H9 (cell line): ENCODE data around the gene PIM3. TPM values are rescaled to one million over a fixed set of nuclear protein-coding genes. Genes with fewer than 3 reads are reported as not detected.

Experiments used
- DNase-seq: peaks from one replicate; pipeline ENCODE4 v3.0.0-alpha.2; 2017
- H2AFZ ChIP-seq: one replicate; pipeline ENCODE4 v1.6.1; 2013; ENCODE audit warnings: mild to moderate bottlenecking, low read length, control low read depth, moderate library complexity
- H2AK5ac ChIP-seq: 2 replicates; pipeline ENCODE4 v1.6.1; 2013; ENCODE audit warnings: low read length, control low read depth, mixed read lengths; ENCODE audit not compliant: insufficient read length
- H2BK120ac ChIP-seq: one replicate; pipeline ENCODE4 v1.6.1; 2013; ENCODE audit warnings: low read depth, mild to moderate bottlenecking, low read length, control low read depth, inconsistent platforms; ENCODE audit not compliant: poor library complexity, severe bottlenecking
- H2BK12ac ChIP-seq: 2 replicates; pipeline ENCODE4 v1.6.1; 2013; ENCODE audit warnings: low read length, control low read depth, mixed read lengths, low read depth; ENCODE audit not compliant: insufficient read length
- H2BK15ac ChIP-seq: 2 replicates; pipeline ENCODE4 v1.6.1; 2013; ENCODE audit warnings: low read depth, low read length, control low read depth
- H2BK20ac ChIP-seq: one replicate; pipeline ENCODE4 v1.6.1; 2013; ENCODE audit warnings: low read depth, mild to moderate bottlenecking, low read length, control low read depth, inconsistent platforms; ENCODE audit not compliant: poor library complexity, severe bottlenecking
- H2BK5ac ChIP-seq: 2 replicates; pipeline ENCODE4 v1.6.1; 2013; ENCODE audit warnings: low read length, control low read depth, mixed read lengths; ENCODE audit not compliant: insufficient read length
- H3K14ac ChIP-seq: 2 replicates; pipeline ENCODE4 v1.6.1; 2013; ENCODE audit warnings: low read length, control low read depth; ENCODE audit not compliant: insufficient read depth
- H3K18ac ChIP-seq: 2 replicates; pipeline ENCODE4 v1.6.1; 2013; ENCODE audit warnings: low read depth, mild to moderate bottlenecking, mixed read lengths, low read length, control low read depth; ENCODE audit not compliant: insufficient read length
- H3K23ac ChIP-seq: 2 replicates; pipeline ENCODE4 v1.6.1; 2013; ENCODE audit warnings: low read length, control low read depth, mixed read lengths, low read depth; ENCODE audit not compliant: insufficient read length
- H3K23me2 ChIP-seq: 2 replicates; pipeline ENCODE4 v1.6.1; 2013; ENCODE audit warnings: low read depth, mild to moderate bottlenecking, mixed read lengths, low read length, control low read depth; ENCODE audit not compliant: insufficient read length, poor library complexity, severe bottlenecking
- H3K27ac ChIP-seq: 2 replicates; pipeline ENCODE4 v1.5.1; 2013; ENCODE audit warnings: low read length, control low read depth, mixed read lengths, low read depth; ENCODE audit not compliant: insufficient read length
- H3K27me3 ChIP-seq: 2 replicates; pipeline ENCODE4 v1.6.1; 2013; ENCODE audit warnings: low read length, control low read depth, inconsistent platforms; ENCODE audit not compliant: insufficient read depth
- H3K4ac ChIP-seq: 2 replicates; pipeline ENCODE4 v1.6.1; 2013; ENCODE audit warnings: low read depth, mild to moderate bottlenecking, control low read depth, inconsistent platforms, low read length, moderate library complexity
- H3K4me1 ChIP-seq: 2 replicates; pipeline ENCODE4 v1.6.1; 2013; ENCODE audit warnings: low read length, control low read depth, inconsistent platforms; ENCODE audit not compliant: insufficient read depth
- H3K4me2 ChIP-seq: 2 replicates; pipeline ENCODE4 v1.6.1; 2013; ENCODE audit warnings: low read length, control low read depth, mixed read lengths; ENCODE audit not compliant: insufficient read length, insufficient read depth
- H3K56ac ChIP-seq: 2 replicates; pipeline ENCODE4 v1.6.1; 2013; ENCODE audit warnings: low read depth, mild to moderate bottlenecking, mixed read lengths, low read length, control low read depth; ENCODE audit not compliant: insufficient read length
- H3K79me1 ChIP-seq: 2 replicates; pipeline ENCODE4 v1.6.1; 2013; ENCODE audit warnings: low read depth, mild to moderate bottlenecking, moderate library complexity, low read length, control low read depth, inconsistent platforms; ENCODE audit not compliant: insufficient read depth, poor library complexity, severe bottlenecking
- H3K79me2 ChIP-seq: 2 replicates; pipeline ENCODE4 v1.6.1; 2013; ENCODE audit warnings: low read length, control low read depth, inconsistent platforms; ENCODE audit not compliant: insufficient read depth
- H3K9ac ChIP-seq: 2 replicates; pipeline ENCODE4 v1.6.1; 2013; ENCODE audit warnings: low read length, control low read depth, mixed read lengths; ENCODE audit not compliant: insufficient read length; ENCODE audit errors: extremely low read depth
- H3K9me3 ChIP-seq: one replicate; pipeline ENCODE4 v1.6.1; 2013; ENCODE audit warnings: low read depth, low read length, inconsistent platforms; ENCODE audit not compliant: control insufficient read depth
- H3T11ph ChIP-seq: one replicate; pipeline ENCODE4 v1.6.1; 2013; ENCODE audit warnings: mild to moderate bottlenecking, low read length, control low read depth, inconsistent platforms
- H4K20me1 ChIP-seq: one replicate; pipeline ENCODE4 v1.6.1; 2013; ENCODE audit not compliant: control insufficient read depth, insufficient read length, insufficient read depth
- H4K5ac ChIP-seq: 2 replicates; pipeline ENCODE4 v1.6.1; 2013; ENCODE audit warnings: low read depth, mild to moderate bottlenecking, mixed read lengths, low read length, control low read depth; ENCODE audit not compliant: insufficient read length
- H4K8ac ChIP-seq: replicated peaks from 2 replicates; pipeline ENCODE4 v1.6.1; 2013; ENCODE audit warnings: low read length, control low read depth, mixed read lengths, low read depth; ENCODE audit not compliant: insufficient read length
- H4K91ac ChIP-seq: 2 replicates; pipeline ENCODE4 v1.6.1; 2013; ENCODE audit warnings: low read depth, mild to moderate bottlenecking, moderate library complexity, mixed read lengths, low read length, control low read depth; ENCODE audit not compliant: insufficient read length
- H3K27ac Mint-ChIP-seq, 3 experiments: 2 replicates in 2 of 3; 3 replicates in 1 of 3; pipeline ENCODE4 v1.8.0; 2020 to 2021; ENCODE audit warnings: mixed read lengths in 3 of 3, mild to moderate bottlenecking in 1 of 3, moderate library complexity in 1 of 3
- H3K27me3 Mint-ChIP-seq: 2 replicates; pipeline ENCODE4 v1.8.0; 2021; ENCODE audit warnings: low read depth, mild to moderate bottlenecking, moderate library complexity, mixed read lengths
- H3K36me3 Mint-ChIP-seq, 3 experiments: 2 replicates in 2 of 3; 3 replicates in 1 of 3; pipeline ENCODE4 v1.8.0; 2020 to 2021; ENCODE audit warnings: low read depth in 3 of 3, mixed read lengths in 3 of 3; ENCODE audit not compliant: insufficient read depth in 1 of 3
- H3K4me1 Mint-ChIP-seq, 2 experiments: 2 replicates each; pipeline ENCODE4 v1.8.0; 2020; ENCODE audit warnings: mixed read lengths in 2 of 2
- H3K4me3 Mint-ChIP-seq, 2 experiments: 2 replicates in 1 of 2; 3 replicates in 1 of 2; pipeline ENCODE4 v1.8.0; 2020 to 2021; ENCODE audit warnings: mild to moderate bottlenecking in 2 of 2, mixed read lengths in 2 of 2, moderate library complexity in 1 of 2
- H3K9me3 Mint-ChIP-seq, 2 experiments: 2 replicates in 1 of 2; 3 replicates in 1 of 2; pipeline ENCODE4 v1.8.0; 2020; ENCODE audit warnings: mild to moderate bottlenecking in 2 of 2, mixed read lengths in 2 of 2, moderate library complexity in 1 of 2
- WGBS: extraction: QIAGEN DNeasy Blood & Tissue Kit; methylation state at CpG from one replicate; pipeline ENCODE4 v1.1.7; 2013; ENCODE audit warnings: missing lambda C conversion rate, low lambda C conversion rate, mixed read lengths; ENCODE audit not compliant: insufficient read length; ENCODE audit errors: extremely low coverage; 5-methylcytosine and 5-hydroxymethylcytosine counted together
- total RNA-seq: library from RNA; stranded (reverse); gene quantifications from 2 replicates; pipeline ENCODE4 v1.2.1, GENCODE V29; 2021
- TF ChIP-seq, protein P1 (sequence below): fragments of 200-600 bp; sonication (generic); conservative IDR thresholded peaks from 3 replicates; pipeline ENCODE4 v1.8.0; 2021; ENCODE audit warnings: antibody characterized with exemption, mild to moderate bottlenecking

Gene PIM3
- total RNA-seq, 1 experiment from 2014 or later = 43.4 TPM

- Histone ChIP-seq H2BK12ac (no peak overlapping the region), H2AFZ (no peak overlapping the region), H3K56ac (no peak overlapping the region), H4K20me1 (no peaks in the 10 kb centered on the region), H3K23me2 (no peaks in the 10 kb centered on the region), H2BK20ac (no peak overlapping the region), H3T11ph (no peak overlapping the region), H3K23ac (no peak overlapping the region), H3K4ac (no peak overlapping the region), H3K27me3 (no peaks in the 10 kb centered on the region), H4K91ac (no peak overlapping the region), H3K9me3 (no peaks in the 10 kb centered on the region), H2BK120ac (no peak overlapping the region), H3K18ac (no peak overlapping the region), H3K4me1 (no peaks in the 10 kb centered on the region), H3K79me1 (peaks cover 6% of the 10 kb centered on the region), H3K4me2 (peak overlapping the region; percentile 33), H4K5ac (no peak overlapping the region), H3K79me2 (peaks cover 3% of the 10 kb centered on the region; the same call in 1 of the 2 replicates), H4K8ac (no peak overlapping the region), H2BK5ac (no peak overlapping the region), H3K9ac (no peak overlapping the region), H3K27ac (no peak overlapping the region), H2AK5ac (no peak overlapping the region), H3K14ac (no peak overlapping the region), H2BK15ac (no peak overlapping the region)
- Mint-ChIP-seq H3K4me3 (peak overlapping the region; percentile 52 to 76), H3K9me3 (no peaks in the 10 kb centered on the region), H3K27me3 (peaks cover 4% of the 10 kb centered on the region), H3K4me1 (peaks cover 2 to 10% of the 10 kb centered on the region in 2 experiments; a peak in 2 of 4 replicates), H3K27ac (no peak overlapping the region), H3K36me3 (peaks cover 6 to 14% (median 14%) of the 10 kb centered on the region in 3 experiments; a peak in 6 of 7 replicates)
- WGBS = no CpG with 5 or more reads among the region's 29 CpGs
- TF ChIP-seq, protein P1, sequence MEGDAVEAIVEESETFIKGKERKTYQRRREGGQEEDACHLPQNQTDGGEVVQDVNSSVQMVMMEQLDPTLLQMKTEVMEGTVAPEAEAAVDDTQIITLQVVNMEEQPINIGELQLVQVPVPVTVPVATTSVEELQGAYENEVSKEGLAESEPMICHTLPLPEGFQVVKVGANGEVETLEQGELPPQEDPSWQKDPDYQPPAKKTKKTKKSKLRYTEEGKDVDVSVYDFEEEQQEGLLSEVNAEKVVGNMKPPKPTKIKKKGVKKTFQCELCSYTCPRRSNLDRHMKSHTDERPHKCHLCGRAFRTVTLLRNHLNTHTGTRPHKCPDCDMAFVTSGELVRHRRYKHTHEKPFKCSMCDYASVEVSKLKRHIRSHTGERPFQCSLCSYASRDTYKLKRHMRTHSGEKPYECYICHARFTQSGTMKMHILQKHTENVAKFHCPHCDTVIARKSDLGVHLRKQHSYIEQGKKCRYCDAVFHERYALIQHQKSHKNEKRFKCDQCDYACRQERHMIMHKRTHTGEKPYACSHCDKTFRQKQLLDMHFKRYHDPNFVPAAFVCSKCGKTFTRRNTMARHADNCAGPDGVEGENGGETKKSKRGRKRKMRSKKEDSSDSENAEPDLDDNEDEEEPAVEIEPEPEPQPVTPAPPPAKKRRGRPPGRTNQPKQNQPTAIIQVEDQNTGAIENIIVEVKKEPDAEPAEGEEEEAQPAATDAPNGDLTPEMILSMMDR = no peak
- DNase-seq = no peak
Measured at GRCh38 chr22:49958931-49959781, 1.4 kb upstream of the PIM3 start.
